Measurements from ENCODE around the gene RNASE7.
A peak's percentile ranks its signal among the peaks of the same experiment; 100 is the strongest.

RNASE7 gene

DNA sequence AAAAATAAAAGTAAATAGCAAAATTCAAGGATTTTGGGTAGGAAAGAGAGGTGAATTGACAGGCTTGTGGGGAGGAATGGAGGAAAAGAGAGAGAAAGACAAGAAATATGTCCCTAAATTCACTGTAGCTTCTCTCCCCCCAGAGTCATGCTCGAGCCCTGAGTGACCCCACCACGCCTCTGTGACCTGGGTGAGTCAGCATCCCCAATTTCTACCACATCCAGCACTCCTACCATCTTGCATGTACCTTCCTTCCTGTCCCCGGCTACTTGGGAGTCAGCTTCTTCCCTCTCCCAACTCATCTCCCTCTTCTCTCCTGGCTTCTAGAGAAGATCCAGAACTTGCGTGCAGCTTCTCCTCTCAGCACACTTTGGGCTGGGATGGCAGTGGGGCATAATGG lies 46.5 kb downstream of the RNASE7 start:
- no peak for DNase-seq

DNA sequence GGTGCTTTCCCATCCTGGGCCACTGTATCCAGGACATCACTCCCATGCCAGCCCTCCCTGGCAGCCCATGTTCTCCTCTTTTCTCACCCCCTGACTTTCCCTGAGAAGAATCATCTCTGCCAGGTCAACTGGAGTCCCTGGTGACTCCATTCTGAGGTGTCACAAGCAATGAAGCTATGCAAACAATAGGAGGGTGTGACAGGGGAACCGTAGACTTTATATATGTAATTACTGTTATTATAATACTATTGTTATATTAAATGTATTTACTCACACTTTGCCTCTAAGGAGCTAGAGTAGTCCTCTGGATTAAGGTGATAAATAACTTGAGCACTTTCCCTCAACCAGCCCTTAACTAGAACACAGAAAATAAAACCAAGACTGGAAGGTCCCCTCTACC lies 47.1 kb downstream of the RNASE7 start:
- no peak for DNase-seq

DNA sequence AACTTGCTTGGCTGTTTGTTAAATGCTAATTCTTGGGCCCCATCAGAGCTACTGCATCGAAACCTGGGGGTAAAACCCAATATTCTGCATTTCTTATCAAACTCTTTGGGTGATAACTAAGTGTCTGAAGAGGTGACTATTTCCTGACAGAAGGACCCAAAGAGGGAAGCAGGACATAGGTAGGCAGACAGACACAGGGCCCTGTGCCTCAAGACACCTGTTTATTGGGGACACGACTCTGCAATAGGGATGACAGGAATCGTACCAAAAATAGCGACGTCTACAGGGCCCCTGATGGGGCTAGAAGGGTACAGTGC lies 47.7 kb downstream of the RNASE7 start:
- DNase-seq: no peak

DNA sequence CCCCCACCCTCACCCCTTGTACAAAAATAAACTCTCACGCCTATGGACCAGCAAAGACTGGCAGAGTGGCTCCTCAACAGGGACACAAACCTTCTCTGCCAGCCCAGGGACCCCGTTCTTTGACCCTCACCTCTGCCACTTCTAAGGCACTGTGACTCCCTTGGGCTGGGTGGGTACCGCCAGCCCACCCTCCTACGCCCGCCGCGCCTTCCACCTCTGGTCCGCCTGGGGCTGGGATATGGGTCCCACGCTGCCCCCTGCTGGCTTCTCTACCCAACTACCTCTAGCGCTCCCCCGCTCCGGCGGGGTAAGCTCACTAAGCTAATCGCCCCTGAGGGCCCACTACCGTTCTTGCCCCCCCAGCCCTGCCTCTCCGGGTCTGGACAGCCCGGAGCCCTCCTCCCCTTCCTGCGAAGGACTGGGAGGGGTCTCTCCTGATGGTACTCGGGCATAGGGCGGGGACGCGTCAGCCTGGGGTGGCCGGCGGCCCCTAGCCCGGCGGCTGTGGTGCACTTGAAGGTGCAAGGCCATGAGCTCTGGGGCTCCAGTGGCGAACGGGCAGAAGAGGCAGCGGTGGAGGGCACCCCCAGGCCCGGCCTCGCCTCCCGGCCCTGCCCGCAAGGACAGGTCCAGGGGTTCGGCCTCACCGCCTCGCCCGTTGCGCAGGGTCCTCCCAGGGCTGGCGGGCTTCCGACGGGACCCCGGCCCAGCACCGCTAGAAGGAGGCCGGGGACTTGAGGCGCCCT lies 48.2 kb downstream of the RNASE7 start:
- no peak for DNase-seq

DNA sequence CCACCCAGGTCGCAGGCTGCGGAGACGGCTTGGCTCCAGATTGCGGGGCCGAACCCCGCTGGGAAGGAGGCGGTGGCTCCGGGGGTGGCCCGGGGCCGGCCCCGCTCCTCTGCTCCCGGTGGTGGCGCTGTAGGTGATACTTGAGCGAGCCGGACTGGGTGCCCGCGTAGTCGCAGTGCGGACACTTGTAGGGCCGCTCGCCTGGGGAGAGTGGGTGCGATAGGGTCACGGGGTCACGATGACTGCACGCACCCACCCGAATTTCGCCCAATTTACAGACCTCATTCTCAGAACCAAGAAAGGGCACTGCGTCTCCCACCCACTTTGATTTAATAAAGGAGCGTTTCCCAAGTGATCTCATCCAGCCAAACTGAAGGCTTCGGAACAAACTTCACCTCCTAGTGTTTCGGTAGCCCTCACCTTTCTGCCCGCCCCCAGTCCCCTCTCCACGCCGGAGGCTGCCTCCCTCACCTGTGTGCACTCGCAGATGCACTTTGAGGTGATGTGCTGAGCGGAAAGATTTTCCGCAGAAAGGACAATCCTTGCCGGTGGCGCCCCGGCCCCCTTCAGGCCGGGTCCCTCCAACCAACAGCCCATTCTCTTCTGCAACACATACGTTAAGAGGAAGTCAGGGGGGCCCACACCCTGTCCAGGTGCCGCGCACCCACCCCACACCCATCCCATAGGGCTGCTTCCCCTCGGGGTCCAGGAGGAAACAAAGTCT lies 48.9 kb downstream of the RNASE7 start:
- DNase-seq: no peak

DNA sequence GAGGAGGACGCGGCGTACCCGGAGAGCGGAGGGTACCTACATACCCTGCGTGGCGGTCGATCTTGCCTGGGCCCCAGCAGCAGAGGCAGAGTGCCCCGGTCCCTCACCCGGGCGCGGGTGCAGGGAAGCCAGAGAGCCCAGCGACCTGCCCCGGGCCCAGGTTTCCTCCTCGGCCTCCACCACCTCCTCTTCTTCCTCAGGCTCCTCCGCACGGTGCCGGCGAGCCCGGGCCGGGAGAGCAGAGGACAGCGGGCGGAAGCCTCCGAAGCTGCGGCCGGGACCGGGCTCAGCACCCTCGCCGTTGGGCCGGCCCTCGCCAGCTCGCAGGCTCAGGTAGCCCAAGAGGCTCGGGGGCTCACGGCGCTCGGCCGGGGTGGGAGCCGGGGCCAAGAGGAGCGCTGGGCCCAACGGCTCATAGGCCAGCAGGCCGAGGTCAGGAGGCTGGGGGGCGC lies 49.7 kb downstream of the RNASE7 start:
- no peak for DNase-seq

DNA sequence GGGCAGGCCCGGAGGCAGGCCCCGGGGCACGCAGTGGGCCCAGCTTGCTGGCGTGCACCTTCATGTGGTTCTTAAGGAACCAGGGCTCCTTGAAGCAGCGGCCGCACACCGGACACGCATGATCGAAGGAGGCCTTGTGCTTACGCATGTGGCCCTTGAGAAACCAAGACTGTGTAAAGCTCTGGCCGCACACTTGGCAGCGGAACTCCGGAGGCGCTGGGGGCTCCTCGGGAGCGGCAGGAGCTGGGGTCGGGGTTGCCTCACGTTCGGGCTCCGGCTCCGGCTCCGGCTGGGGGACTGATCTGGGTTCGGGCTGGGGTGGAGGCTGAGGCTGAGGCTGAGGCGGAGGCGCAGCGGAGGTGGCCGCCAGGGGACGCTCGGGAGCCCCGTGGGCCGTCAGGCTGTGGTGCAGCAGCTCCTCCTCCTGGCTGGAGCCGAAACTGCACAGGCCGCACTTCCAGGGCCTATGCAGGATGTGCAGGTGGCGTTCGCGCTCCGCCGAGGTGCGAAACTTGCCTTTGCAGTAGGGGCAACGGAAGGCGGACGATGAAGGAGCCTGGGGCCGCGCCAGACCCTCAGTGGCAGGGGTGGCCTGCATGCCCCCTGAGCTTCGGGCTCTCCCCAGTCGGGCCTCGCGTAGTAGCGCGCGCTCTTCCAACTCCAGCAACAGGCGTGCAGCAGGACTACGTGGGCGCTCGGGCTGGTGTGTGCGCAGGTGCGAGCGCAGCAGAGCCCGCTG lies 50.3 kb downstream of the RNASE7 start:
- peak; percentile 63 to 82 for DNase-seq

DNA sequence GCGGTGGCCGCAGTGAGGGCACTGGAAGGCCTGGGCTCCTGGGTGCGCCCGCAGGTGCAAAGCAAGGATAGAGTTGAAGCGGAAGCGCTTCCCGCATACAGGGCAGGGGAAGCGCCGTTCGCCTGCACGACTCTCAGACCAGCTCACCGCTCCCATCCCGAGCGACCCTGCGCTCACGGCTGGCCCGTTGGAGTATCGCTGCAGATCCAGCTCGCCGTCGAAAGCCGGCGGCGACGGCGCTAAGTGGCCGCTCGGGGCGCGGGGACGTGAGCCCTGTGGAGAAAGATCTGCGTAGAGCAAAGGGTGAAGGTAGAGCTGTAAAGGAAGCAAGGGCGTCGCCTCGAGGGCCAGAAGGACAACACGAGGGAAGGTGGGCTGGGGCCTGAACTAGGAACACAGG lies 50.9 kb downstream of the RNASE7 start:
- DNase-seq: no peak
